NCI-H1048 (cell line): Measurements from ENCODE around the gene MAP3K10.
"Not testable (repeated sequence)": the region's sequence is repeated elsewhere in the genome, so short reads cannot be mapped to it uniquely, and the experiment has no call there.

Experiments
- DNase-seq: peaks from one replicate; lab custom pipeline; 2025; lab: John Stamatoyannopoulos, UW

MAP3K10 gene

GRCh38 chr19:40217027-40217810 lies 26.0 kb downstream of the MAP3K10 start:
- DNase-seq, result no peak

- no peak for DNase-seq
These were observed 27.0 kb downstream of the MAP3K10 start, which contains the start of gene TTC9B for GRCh38 chr19:40217934-40218890. TSS of gene TTC9B (minus strand) at chr19:40218384. CDS start at chr19:40218381, 3 bp downstream.

GRCh38 chr19:40219029-40219428 lies 27.8 kb downstream of the MAP3K10 start:
- not testable (repeated sequence) for DNase-seq

GRCh38 chr19:40219721-40220276 lies 28.6 kb downstream of the MAP3K10 start:
- DNase-seq, result no peak

- DNase-seq, result no peak
These were observed 29.4 kb downstream of the MAP3K10 start for GRCh38 chr19:40220674-40221073.

- peak; percentile 76 for DNase-seq
These were observed 30.8 kb downstream of the MAP3K10 start for GRCh38 chr19:40221858-40222619.

GRCh38 chr19:40223135-40223822 lies 32.1 kb downstream of the MAP3K10 start:
- DNase-seq, result no peak

GRCh38 chr19:40224342-40225150 lies 33.3 kb downstream of the MAP3K10 start:
- no peak for DNase-seq

GRCh38 chr19:40225440-40226305 lies 34.4 kb downstream of the MAP3K10 start:
- DNase-seq, result no peak

GRCh38 chr19:40228346-40228745 lies 37.1 kb downstream of the MAP3K10 start:
- DNase-seq, result no peak

GRCh38 chr19:40228863-40229262 lies 37.6 kb downstream of the MAP3K10 start:
- no peak for DNase-seq

GRCh38 chr19:40229484-40229883 lies 38.3 kb downstream of the MAP3K10 start:
- DNase-seq, result no peak

GRCh38 chr19:40229926-40230417 lies 38.7 kb downstream of the MAP3K10 start:
- no peak for DNase-seq

- no peak for DNase-seq
These were observed 39.8 kb downstream of the MAP3K10 start for GRCh38 chr19:40231057-40231456.

- no peak for DNase-seq
These were observed 40.6 kb downstream of the MAP3K10 start for GRCh38 chr19:40231544-40232424.

GRCh38 chr19:40232479-40232878 lies 41.3 kb downstream of the MAP3K10 start:
- DNase-seq, result no peak

- no peak for DNase-seq
These were observed 42.0 kb downstream of the MAP3K10 start for GRCh38 chr19:40232949-40233810.
